Fibroblast of mammary gland (primary cell): ENCODE data around the gene EEA1.

Experiments used
- DNase-seq: peaks from one replicate; pipeline ENCODE4 v3.0.0-alpha.2; 2010; ENCODE audit warnings: low read depth
- H3K4me3 ChIP-seq: 2 replicates; pipeline ENCODE4 v1.5.1; 2011; ENCODE audit warnings: low read depth, mild to moderate bottlenecking, low read length, moderate library complexity; ENCODE audit not compliant: control insufficient read depth
- TF ChIP-seq, protein P1 (sequence below): conservative IDR thresholded peaks from 2 replicates; pipeline ENCODE4 v1.5.1; 2011; ENCODE audit warnings: low read depth, low read length, inconsistent platforms; ENCODE audit not compliant: control insufficient read depth, insufficient read depth

Gene EEA1

DNA sequence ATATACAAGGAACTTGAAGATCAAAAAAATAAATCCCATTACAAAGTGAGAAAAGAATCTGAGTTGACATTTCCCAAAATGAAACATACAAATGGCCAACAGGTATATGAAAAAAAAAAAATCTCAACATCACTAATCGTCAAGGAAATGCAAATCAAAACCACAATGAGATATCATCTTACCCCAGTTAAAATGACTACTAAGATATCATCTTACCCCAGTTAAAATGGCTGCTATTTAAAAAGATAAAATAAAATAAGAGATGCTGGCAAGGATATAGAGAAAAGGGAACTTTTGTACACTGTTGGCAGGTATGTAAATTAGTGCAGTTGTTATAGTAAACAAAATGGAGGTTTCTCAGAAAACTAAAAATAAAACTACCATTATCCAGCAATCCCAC is 181.9 kb downstream of the EEA1 start:
- H3K4me3 ChIP-seq = no peak overlapping the region
- TF ChIP-seq, protein P1, sequence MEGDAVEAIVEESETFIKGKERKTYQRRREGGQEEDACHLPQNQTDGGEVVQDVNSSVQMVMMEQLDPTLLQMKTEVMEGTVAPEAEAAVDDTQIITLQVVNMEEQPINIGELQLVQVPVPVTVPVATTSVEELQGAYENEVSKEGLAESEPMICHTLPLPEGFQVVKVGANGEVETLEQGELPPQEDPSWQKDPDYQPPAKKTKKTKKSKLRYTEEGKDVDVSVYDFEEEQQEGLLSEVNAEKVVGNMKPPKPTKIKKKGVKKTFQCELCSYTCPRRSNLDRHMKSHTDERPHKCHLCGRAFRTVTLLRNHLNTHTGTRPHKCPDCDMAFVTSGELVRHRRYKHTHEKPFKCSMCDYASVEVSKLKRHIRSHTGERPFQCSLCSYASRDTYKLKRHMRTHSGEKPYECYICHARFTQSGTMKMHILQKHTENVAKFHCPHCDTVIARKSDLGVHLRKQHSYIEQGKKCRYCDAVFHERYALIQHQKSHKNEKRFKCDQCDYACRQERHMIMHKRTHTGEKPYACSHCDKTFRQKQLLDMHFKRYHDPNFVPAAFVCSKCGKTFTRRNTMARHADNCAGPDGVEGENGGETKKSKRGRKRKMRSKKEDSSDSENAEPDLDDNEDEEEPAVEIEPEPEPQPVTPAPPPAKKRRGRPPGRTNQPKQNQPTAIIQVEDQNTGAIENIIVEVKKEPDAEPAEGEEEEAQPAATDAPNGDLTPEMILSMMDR = no peak
- DNase-seq = no peak

DNA sequence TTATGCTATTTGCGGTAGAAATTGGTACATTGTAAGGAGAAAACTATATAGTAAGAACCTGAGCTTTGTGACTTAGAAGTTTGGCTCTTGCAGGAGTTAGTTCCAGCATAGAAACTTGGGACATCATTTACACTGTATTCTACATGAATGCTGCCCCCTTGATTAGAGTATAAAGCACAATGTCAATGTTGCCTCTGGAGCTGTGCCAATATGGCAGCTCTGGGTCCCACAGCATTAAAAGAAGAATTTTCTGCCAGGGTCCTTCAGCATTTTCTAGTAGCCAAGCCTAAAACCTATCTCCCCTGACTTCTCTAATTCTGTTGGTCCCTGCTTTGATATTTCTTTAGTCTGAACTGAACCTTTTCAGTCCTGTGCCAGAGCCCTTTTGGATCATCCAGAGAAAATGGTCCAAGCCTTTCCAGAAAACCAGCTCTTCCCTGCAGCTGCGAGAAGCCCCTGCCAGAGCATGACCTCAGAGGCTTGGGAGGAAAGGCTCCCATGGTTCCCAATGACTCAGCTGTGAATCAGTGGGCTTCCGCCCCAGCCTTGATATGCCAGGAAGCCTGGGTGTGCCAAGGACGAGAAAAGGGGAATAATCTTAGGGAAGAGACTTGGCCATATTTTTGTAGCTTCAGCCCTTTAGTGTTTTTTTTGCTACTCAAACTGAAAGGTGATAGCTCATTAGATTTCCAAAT is 183.1 kb downstream of the EEA1 start:
- TF ChIP-seq, protein P1 = no peak
- peak; percentile 99 for DNase-seq
- H3K4me3 ChIP-seq = no peak overlapping the region

- H3K4me3 ChIP-seq = no peak overlapping the region
- no peak for DNase-seq
- TF ChIP-seq, protein P1 = no peak
These were observed 186.1 kb downstream of the EEA1 start for GRCh38 chr12:92743026-92743425.

GRCh38 chr12:92740411-92740810 is 188.7 kb downstream of the EEA1 start:
- no peak overlapping the region for H3K4me3 ChIP-seq
- no peak for DNase-seq
- TF ChIP-seq, protein P1 = no peak

DNA sequence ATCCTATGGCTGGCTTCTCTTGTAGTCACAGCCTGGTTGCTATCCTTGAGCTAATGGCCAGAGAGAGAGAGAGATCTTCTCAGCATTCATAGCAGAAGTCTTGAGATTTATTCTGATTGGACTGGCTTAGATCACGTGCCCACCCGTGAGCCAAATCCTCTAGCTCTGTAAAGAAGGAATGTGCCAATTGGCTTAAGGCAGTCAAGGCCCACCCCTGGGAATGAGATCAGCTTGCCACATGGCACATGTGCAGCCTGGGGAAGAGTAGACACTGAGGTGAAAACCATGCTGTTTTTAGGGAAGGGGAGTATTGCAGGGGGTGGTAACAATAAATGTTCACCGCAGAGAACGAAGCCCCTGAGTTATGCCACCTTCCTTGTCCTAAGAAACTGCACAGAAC is 190.0 kb downstream of the EEA1 start:
- TF ChIP-seq, protein P1 = no peak
- peak; percentile 49 for DNase-seq
- H3K4me3 ChIP-seq = no peak overlapping the region

DNA sequence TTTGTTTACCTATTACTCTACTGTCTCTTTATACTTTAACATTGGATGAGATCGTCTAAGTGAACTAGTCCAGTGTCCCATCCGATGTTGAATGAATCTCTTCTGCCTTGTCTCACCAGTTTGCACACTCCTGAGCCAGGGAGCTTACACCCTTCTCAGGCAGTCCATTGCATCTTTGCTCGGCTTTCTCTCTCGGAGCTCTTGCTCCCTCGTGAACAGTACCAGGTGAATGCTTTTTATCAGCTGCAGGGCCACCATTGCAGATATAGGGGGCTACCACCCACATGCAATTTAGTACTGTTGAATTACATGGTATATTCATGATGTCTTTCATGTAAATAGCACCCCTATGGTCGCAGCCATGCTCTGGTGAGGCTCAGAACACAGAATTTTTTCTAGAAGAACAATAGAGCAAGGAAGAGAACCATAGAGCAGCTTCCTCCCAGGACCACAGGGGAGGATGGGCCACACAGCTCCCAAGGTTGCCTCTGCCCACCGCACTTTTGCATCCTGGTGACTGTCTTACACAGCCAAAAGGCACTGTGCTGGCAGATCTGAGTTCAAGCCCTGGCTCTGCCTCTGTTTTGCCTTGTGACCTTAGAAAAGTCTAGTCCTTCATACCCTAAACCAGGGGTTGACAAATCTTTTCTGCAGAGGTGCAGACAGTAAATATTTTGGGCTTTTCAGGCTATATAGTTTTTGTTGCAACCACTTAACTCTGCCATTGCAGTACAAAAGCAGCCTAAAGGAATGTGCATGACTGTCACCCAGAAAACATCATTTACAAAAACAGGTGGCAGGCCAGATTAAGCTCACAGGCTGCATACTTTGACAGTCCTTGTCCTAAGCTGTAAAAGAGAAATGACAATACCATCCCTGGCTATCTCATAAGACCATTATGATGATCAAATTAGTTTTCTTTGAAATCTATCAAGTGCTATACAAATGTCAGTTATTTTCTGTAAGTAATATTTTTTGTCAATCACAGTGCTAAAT is 190.9 kb downstream of the EEA1 start:
- no peak overlapping the region for H3K4me3 ChIP-seq
- TF ChIP-seq, protein P1 = no peak
- no peak for DNase-seq
